GM18502 (cell line): Measurements from ENCODE around the gene AGBL4.

Source experiments
- ATAC-seq: cut with Tn5 transposase; IDR thresholded peaks from one replicate; pipeline ENCODE4 v1.9.1; 2021; ENCODE audit warnings: mild to moderate bottlenecking; ENCODE audit not compliant: unreplicated experiment, poor library complexity

AGBL4 gene

GRCh38 chr1:48750109-48750508 is 1273.6 kb downstream of the AGBL4 start:
- peak; percentile 97 for ATAC-seq

GRCh38 chr1:48749068-48749467 is 1274.7 kb downstream of the AGBL4 start:
- no peak for ATAC-seq

- ATAC-seq = no peak
Measured at GRCh38 chr1:48746906-48747305, 1276.8 kb downstream of the AGBL4 start.

- no peak for ATAC-seq
Measured at GRCh38 chr1:48744032-48744431, 1279.7 kb downstream of the AGBL4 start.

- no peak for ATAC-seq
Measured at GRCh38 chr1:48743480-48743879, 1280.3 kb downstream of the AGBL4 start.

GRCh38 chr1:48741380-48741779 is 1282.4 kb downstream of the AGBL4 start:
- no peak for ATAC-seq

GRCh38 chr1:48740621-48741020 is 1283.1 kb downstream of the AGBL4 start:
- ATAC-seq = no peak

- ATAC-seq = no peak
Measured at GRCh38 chr1:48739091-48739490, 1284.7 kb downstream of the AGBL4 start.

- no peak for ATAC-seq
Measured at GRCh38 chr1:48738356-48738755, 1285.4 kb downstream of the AGBL4 start.

- no peak for ATAC-seq
Measured at GRCh38 chr1:48735796-48736195, 1288.0 kb downstream of the AGBL4 start.

GRCh38 chr1:48730164-48730910 is 1293.4 kb downstream of the AGBL4 start:
- ATAC-seq = peak; percentile 88

- no peak for ATAC-seq
Measured at GRCh38 chr1:48728584-48728983, 1295.2 kb downstream of the AGBL4 start.

- ATAC-seq = no peak
Measured at GRCh38 chr1:48726557-48727215, 1297.1 kb downstream of the AGBL4 start.

GRCh38 chr1:48726139-48726538 is 1297.6 kb downstream of the AGBL4 start:
- no peak for ATAC-seq

- ATAC-seq = no peak
Measured at GRCh38 chr1:48725341-48726046, 1298.3 kb downstream of the AGBL4 start.

- ATAC-seq = no peak
Measured at GRCh38 chr1:48720929-48721328, 1302.8 kb downstream of the AGBL4 start.

GRCh38 chr1:48718705-48719104 is 1305.0 kb downstream of the AGBL4 start:
- no peak for ATAC-seq

- ATAC-seq = no peak
Measured at GRCh38 chr1:48718116-48718630, 1305.6 kb downstream of the AGBL4 start.

- ATAC-seq = no peak
Measured at GRCh38 chr1:48717082-48717481, 1306.7 kb downstream of the AGBL4 start.

GRCh38 chr1:48715921-48716320 is 1307.8 kb downstream of the AGBL4 start:
- no peak for ATAC-seq

- no peak for ATAC-seq
Measured at GRCh38 chr1:48710915-48711314, 1312.8 kb downstream of the AGBL4 start.
